DMS153 (cell line): ENCODE data around the gene HMGN4.

Experiments
- DNase-seq: peaks from one replicate; lab custom pipeline; 2025; lab: John Stamatoyannopoulos, UW

HMGN4 gene

GRCh38 chr6:26552205-26552604 is 14.0 kb downstream of the HMGN4 start:
- DNase-seq = no peak

GRCh38 chr6:26552640-26553188 is 14.5 kb downstream of the HMGN4 start:
- DNase-seq = no peak

GRCh38 chr6:26553264-26553634 is 15.1 kb downstream of the HMGN4 start:
- peak; percentile 30 for DNase-seq

- peak; percentile 76 for DNase-seq
Measured at GRCh38 chr6:26553635-26554446, 15.7 kb downstream of the HMGN4 start.

- DNase-seq = no peak
Measured at GRCh38 chr6:26554447-26554696, 16.2 kb downstream of the HMGN4 start.

GRCh38 chr6:26554697-26555504 is 16.7 kb downstream of the HMGN4 start:
- peak; percentile 16 for DNase-seq

- no peak for DNase-seq
Measured at GRCh38 chr6:26555505-26556262, 17.5 kb downstream of the HMGN4 start.

GRCh38 chr6:26556263-26557070 is 18.3 kb downstream of the HMGN4 start:
- peak; percentile 67 for DNase-seq

- DNase-seq = no peak
Measured at GRCh38 chr6:26561533-26562466, 23.6 kb downstream of the HMGN4 start.

- no peak for DNase-seq
Measured at GRCh38 chr6:26563488-26563887, 25.3 kb downstream of the HMGN4 start.

GRCh38 chr6:26568601-26569432 is 30.7 kb downstream of the HMGN4 start:
- DNase-seq = peak; percentile 92

- no peak for DNase-seq
Measured at GRCh38 chr6:26569433-26569764, 31.2 kb downstream of the HMGN4 start.

- DNase-seq = no peak
Measured at GRCh38 chr6:26570027-26570809, 32.1 kb downstream of the HMGN4 start.

- DNase-seq = peak; percentile 76
Measured at GRCh38 chr6:26571592-26572296, 33.6 kb downstream of the HMGN4 start.

- no peak for DNase-seq
Measured at GRCh38 chr6:26575494-26575939, 37.4 kb downstream of the HMGN4 start.

GRCh38 chr6:26576407-26576843 is 38.3 kb downstream of the HMGN4 start:
- DNase-seq = no peak

- no peak for DNase-seq
Measured at GRCh38 chr6:26576929-26577719, 39.0 kb downstream of the HMGN4 start.
